Smooth muscle cell (in vitro differentiated cells): ENCODE measurements around the gene WIF1. TPM values are rescaled to one million over a fixed set of nuclear protein-coding genes. Genes with fewer than 3 reads are reported as not detected.
A peak's percentile ranks its signal among the peaks of the same experiment; 100 is the strongest.

Experiments used
- DNase-seq: peaks from one replicate; lab custom pipeline; 2025; ENCODE audit not compliant: unreplicated experiment; lab: John Stamatoyannopoulos, UW
- H2AFZ ChIP-seq: fragments of 200-600 bp; sonication (generic); 2 replicates; pipeline ENCODE4 v1.6.0; 2016; ENCODE audit warnings: antibody characterized with exemption, low read depth, mild to moderate bottlenecking
- H3F3A ChIP-seq: fragments of 200-600 bp; sonication (generic); 2 replicates; pipeline ENCODE4 v1.6.0; 2017; ENCODE audit warnings: antibody characterized with exemption, low read depth
- H3K27ac ChIP-seq: fragments of 200-600 bp; sonication (generic); 2 replicates; pipeline ENCODE4 v1.5.1; 2016; ENCODE audit warnings: low read depth, mild to moderate bottlenecking
- H3K27me3 ChIP-seq: fragments of 200-600 bp; sonication (generic); 2 replicates; pipeline ENCODE4 v1.6.1; 2016; ENCODE audit warnings: low read depth, mild to moderate bottlenecking
- H3K36me3 ChIP-seq: fragments of 200-600 bp; sonication (generic); 2 replicates; pipeline ENCODE4 v1.5.1; 2016; ENCODE audit warnings: low read depth
- H3K4me1 ChIP-seq: fragments of 200-600 bp; sonication (generic); 2 replicates; pipeline ENCODE4 v1.5.1; 2016; ENCODE audit warnings: low read depth
- H3K4me2 ChIP-seq: fragments of 200-600 bp; sonication (generic); 2 replicates; pipeline ENCODE4 v1.6.0; 2016; ENCODE audit warnings: mild to moderate bottlenecking
- H3K4me3 ChIP-seq: fragments of 200-600 bp; sonication (generic); 2 replicates; pipeline ENCODE4 v1.5.1; 2016; ENCODE audit warnings: mild to moderate bottlenecking
- H3K79me2 ChIP-seq: fragments of 200-600 bp; sonication (generic); 2 replicates; pipeline ENCODE4 v1.6.0; 2016; ENCODE audit warnings: low read depth, mild to moderate bottlenecking
- H3K9ac ChIP-seq: fragments of 200-600 bp; sonication (generic); 2 replicates; pipeline ENCODE4 v1.6.0; 2016; ENCODE audit warnings: low read depth
- H3K9me3 ChIP-seq: fragments of 200-600 bp; sonication (generic); replicated peaks from 2 replicates; pipeline ENCODE4 v1.5.1; 2016; ENCODE audit warnings: low read depth
- H4K20me1 ChIP-seq: fragments of 200-600 bp; sonication (generic); 2 replicates; pipeline ENCODE4 v1.6.0; 2016; ENCODE audit warnings: low read depth
- CTCF ChIP-seq: fragments of 200-600 bp; sonication (generic); IDR thresholded peaks from 2 replicates; pipeline ENCODE4 v1.5.1; 2017; ENCODE audit warnings: borderline replicate concordance, mild to moderate bottlenecking, antibody characterized with exemption; ENCODE audit not compliant: insufficient read depth, poor library complexity, severe bottlenecking
- WGBS: methylation state at CpG from one replicate; pipeline ENCODE4 v1.1.7; 2016; ENCODE audit warnings: low lambda C conversion rate; 5-methylcytosine and 5-hydroxymethylcytosine counted together
- polyA plus RNA-seq: library from polyadenylated mRNA; unstranded; fragments of >200 nt; fragmentation: Nextera tagmentation; extraction: Ambion mirVana; gene quantifications from 2 replicates; pipeline ENCODE4 v1.2.1, GENCODE V29; 2016
- total RNA-seq: library from RNA; depleted of rRNA; stranded (reverse); fragments of >200 nt; gene quantifications from 2 replicates; pipeline ENCODE4 v1.2.3, GENCODE V29; 2014

The WIF1 gene
- total and polyA plus RNA-seq, 2 experiments from 2014 or later: 0.30 TPM; not detected in 1

GRCh38 chr12:65157091-65157490, 36.0 kb upstream of the WIF1 start:
- no peak for DNase-seq
- no peak overlapping the region for H2AFZ ChIP-seq
- 91% methylated on average over 4 of the region's 4 CpGs for WGBS
- peaks cover 24% of the 10 kb centered on the region for H3K27me3 ChIP-seq
- no peak overlapping the region for H3K9ac ChIP-seq
- no peaks in the 10 kb centered on the region for H3K4me1 ChIP-seq
- no peaks in the 10 kb centered on the region for H4K20me1 ChIP-seq
- H3K4me3 ChIP-seq: no peak overlapping the region
- H3F3A ChIP-seq: no peaks in the 10 kb centered on the region
- no peak overlapping the region for H3K4me2 ChIP-seq
- no peaks in the 10 kb centered on the region for H3K36me3 ChIP-seq
- no peak for TF ChIP-seq CTCF
- H3K9me3 ChIP-seq: no peaks in the 10 kb centered on the region
- H3K27ac ChIP-seq: no peak overlapping the region
- H3K79me2 ChIP-seq: no peaks in the 10 kb centered on the region

GRCh38 chr12:65156366-65156841, 35.3 kb upstream of the WIF1 start:
- Histone ChIP-seq H3K9me3 (no peaks in the 10 kb centered on the region), H3F3A (no peaks in the 10 kb centered on the region), H3K9ac (no peak overlapping the region), H3K79me2 (no peaks in the 10 kb centered on the region), H3K27ac (no peak overlapping the region), H4K20me1 (no peaks in the 10 kb centered on the region), H3K27me3 (peaks cover 18% of the 10 kb centered on the region), H3K4me3 (no peak overlapping the region), H3K4me1 (no peaks in the 10 kb centered on the region), H3K36me3 (no peaks in the 10 kb centered on the region), H2AFZ (peak overlapping the region; percentile 31), H3K4me2 (no peak overlapping the region)
- WGBS: 85% methylated on average over 2 of the region's 2 CpGs
- TF ChIP-seq CTCF: no peak
- DNase-seq: no peak

GRCh38 chr12:65155784-65156183, 34.7 kb upstream of the WIF1 start:
- no peaks in the 10 kb centered on the region for H3K4me1 ChIP-seq
- no peaks in the 10 kb centered on the region for H3F3A ChIP-seq
- no peaks in the 10 kb centered on the region for H3K36me3 ChIP-seq
- no peaks in the 10 kb centered on the region for H3K9me3 ChIP-seq
- no peak overlapping the region for H3K9ac ChIP-seq
- no peaks in the 10 kb centered on the region for H3K79me2 ChIP-seq
- no peak overlapping the region for H2AFZ ChIP-seq
- no peaks in the 10 kb centered on the region for H4K20me1 ChIP-seq
- no peak for TF ChIP-seq CTCF
- H3K4me2 ChIP-seq: no peak overlapping the region
- peaks cover 12% of the 10 kb centered on the region for H3K27me3 ChIP-seq
- H3K4me3 ChIP-seq: no peak overlapping the region
- 88% methylated on average over 3 of the region's 3 CpGs for WGBS
- H3K27ac ChIP-seq: no peak overlapping the region
- DNase-seq: no peak

DNA sequence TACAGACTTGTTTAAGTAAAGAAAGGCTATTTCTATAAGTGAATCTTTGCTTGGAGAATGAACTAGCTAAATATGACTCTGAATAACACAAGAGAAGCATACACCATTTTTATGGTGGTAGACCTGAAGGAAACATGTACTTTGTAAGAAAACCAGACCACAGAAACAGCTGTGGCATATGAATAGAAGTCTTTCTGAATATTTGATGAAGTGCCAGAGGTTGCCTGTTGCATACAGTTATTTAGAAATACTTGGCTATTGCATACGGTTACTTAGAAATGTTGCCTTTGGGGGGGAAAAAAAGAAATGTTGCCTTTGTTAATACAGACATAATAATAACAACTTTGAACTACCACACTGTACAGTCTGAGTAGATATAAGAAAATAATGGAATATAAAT, 31.5 kb upstream of the WIF1 start:
- TF ChIP-seq CTCF: no peak
- H3K27ac ChIP-seq: no peak overlapping the region
- no peaks in the 10 kb centered on the region for H4K20me1 ChIP-seq
- H3K4me1 ChIP-seq: no peaks in the 10 kb centered on the region
- H3K9me3 ChIP-seq: no peaks in the 10 kb centered on the region
- DNase-seq: no peak
- no peaks in the 10 kb centered on the region for H3K27me3 ChIP-seq
- H3K4me2 ChIP-seq: no peak overlapping the region
- H3K36me3 ChIP-seq: no peaks in the 10 kb centered on the region
- no peak overlapping the region for H2AFZ ChIP-seq
- H3K79me2 ChIP-seq: no peaks in the 10 kb centered on the region
- no peak overlapping the region for H3K9ac ChIP-seq
- no peaks in the 10 kb centered on the region for H3F3A ChIP-seq
- WGBS: 73% methylated on average over 1 of the region's 1 CpG
- H3K4me3 ChIP-seq: no peak overlapping the region
